HG03060 (cell line): ENCODE results near the gene TAGLN.

Source experiments
- ATAC-seq: cut with Tn5 transposase; IDR thresholded peaks from one replicate; pipeline ENCODE4 v1.9.1; 2021; ENCODE audit warnings: low read depth, moderate number of reproducible peaks; ENCODE audit not compliant: unreplicated experiment

The TAGLN gene

GRCh38 chr11:117229931-117230285 lies 30.7 kb downstream of the TAGLN start:
- ATAC-seq: no peak

GRCh38 chr11:117230286-117230961 lies 31.3 kb downstream of the TAGLN start:
- ATAC-seq: no peak

GRCh38 chr11:117230999-117231841 lies 32.0 kb downstream of the TAGLN start:
- ATAC-seq: no peak

- ATAC-seq: no peak
Measured at GRCh38 chr11:117231842-117232091, 32.6 kb downstream of the TAGLN start, which contains the start of gene PCSK7. Gene PCSK7, minus strand, starts transcription at chr11:117232073. Its CDS starts 2,229 bp downstream, at chr11:117229844.

GRCh38 chr11:117232092-117232878 lies 33.1 kb downstream of the TAGLN start, which contains the start of gene RNF214:
Gene RNF214, plus strand, starts transcription at chr11:117232671. Its CDS starts 1,602 bp downstream, at chr11:117234273.
- ATAC-seq: no peak

- no peak for ATAC-seq
Measured at GRCh38 chr11:117232911-117233409, 33.8 kb downstream of the TAGLN start.

GRCh38 chr11:117238221-117238620 lies 39.1 kb downstream of the TAGLN start:
- no peak for ATAC-seq

GRCh38 chr11:117239295-117239694 lies 40.1 kb downstream of the TAGLN start:
- no peak for ATAC-seq

- no peak for ATAC-seq
Measured at GRCh38 chr11:117248341-117248740, 49.2 kb downstream of the TAGLN start.

- ATAC-seq: no peak
Measured at GRCh38 chr11:117249571-117249970, 50.4 kb downstream of the TAGLN start.

GRCh38 chr11:117251506-117251905 lies 52.3 kb downstream of the TAGLN start:
- no peak for ATAC-seq

- no peak for ATAC-seq
Measured at GRCh38 chr11:117255966-117256365, 56.8 kb downstream of the TAGLN start.

- ATAC-seq: no peak
Measured at GRCh38 chr11:117256573-117256972, 57.4 kb downstream of the TAGLN start.
